HG03558 (cell line): ENCODE results near the gene TNIP2.

ENCODE experiments used
- ATAC-seq: cut with Tn5 transposase; IDR thresholded peaks from one replicate; pipeline ENCODE4 v1.9.1; 2021; ENCODE audit warnings: moderate number of reproducible peaks; ENCODE audit not compliant: unreplicated experiment; ENCODE audit errors: extremely low read depth

Gene TNIP2

GRCh38 chr4:2794486-2795299 lies 38.6 kb upstream of the TNIP2 start:
- no peak for ATAC-seq

- no peak for ATAC-seq
Measured at GRCh38 chr4:2793586-2794485, 37.7 kb upstream of the TNIP2 start.

DNA sequence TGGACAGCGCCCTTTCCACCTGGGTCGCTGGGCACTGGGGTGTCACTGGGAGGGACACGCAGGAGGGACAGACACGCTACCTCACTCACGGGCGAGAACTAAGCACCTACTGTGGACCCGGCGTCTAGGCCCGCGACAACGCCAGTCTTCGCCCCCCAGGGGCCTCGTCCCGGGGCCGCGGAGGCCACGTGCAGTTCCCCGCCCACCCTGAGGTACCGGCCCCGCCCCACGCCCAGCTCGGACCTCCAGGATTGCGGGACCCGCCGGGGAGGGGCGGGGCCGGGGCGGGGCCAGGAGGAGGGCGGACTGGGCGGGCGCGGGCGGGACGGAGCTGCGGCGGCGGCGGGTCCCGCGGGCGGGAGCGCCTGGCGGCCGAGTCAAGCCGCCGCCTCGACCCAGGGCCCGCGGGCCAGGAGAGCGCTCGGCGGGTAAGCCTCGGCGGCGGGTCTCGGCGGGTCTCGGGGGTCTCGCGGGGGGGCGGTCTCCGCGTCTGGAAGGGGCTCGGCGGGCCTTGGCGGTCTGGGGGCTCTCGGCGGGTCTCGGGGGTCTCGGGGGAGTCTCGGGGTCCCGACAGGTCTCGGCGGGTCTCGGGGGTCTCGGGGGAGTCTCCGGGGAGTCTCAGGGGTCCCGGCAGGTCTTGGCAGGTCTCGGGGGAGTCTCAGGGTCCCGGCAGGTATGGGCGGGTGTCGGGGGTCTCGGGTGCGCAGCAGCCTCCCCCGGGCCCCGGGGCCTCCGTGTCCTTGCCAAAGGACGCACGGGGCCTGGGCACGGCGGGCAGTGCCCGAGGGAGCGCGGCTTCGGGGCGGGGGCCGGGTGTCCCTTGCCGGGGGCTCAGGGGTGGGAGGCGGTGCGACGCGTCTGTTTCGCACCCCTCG lies 36.8 kb upstream of the TNIP2 start, which contains the start of gene SH3BP2:
TSS of gene SH3BP2 (plus strand) at position 375 of the 875 bp plus-strand sequence. CDS start 27,533 bp downstream, outside the sequence.
- ATAC-seq = no peak

- no peak for ATAC-seq
Measured at GRCh38 chr4:2792396-2792710, 36.2 kb upstream of the TNIP2 start.

DNA sequence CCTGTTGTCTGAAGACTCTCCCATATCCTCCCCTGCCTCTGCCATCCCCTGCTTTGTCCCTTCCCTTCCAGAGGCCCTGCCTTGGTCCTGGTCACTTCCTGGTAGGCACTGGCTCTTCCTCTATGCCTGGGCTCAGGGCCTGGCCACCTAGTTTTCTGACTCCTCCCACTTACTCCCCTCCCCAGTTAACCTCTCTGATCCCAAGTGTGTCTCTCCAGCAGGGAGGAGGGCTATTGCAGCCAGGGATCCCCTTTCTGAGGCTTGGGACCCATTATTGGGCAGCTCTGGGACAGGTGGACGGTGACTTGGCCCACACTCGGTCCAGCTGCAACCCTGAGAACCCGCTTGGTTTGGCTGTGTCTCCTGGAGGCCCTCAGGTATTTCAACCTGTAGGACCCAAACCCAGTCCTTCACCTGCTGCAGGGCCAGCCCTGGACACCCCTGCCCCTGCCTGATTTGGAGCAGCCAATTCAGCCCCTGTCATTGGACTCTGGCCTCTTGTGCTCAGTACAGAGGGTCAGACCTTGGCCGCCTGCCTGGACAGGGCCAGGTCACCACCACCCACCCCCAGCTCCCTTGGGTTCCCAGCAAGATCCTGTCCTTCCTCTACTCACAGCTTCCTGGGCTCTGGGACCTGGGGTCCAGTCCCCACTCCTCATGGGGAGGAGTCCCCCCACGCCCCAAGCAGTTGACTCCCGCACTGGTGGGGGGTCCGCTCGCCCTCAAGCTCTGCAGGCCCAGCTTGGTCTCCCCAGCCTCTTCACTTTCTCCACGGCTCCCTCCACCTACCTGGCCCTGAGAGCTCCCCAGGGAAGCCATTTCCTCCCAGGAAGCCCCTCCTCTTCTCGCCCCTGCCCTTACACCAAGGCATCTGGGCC lies 35.6 kb upstream of the TNIP2 start:
- ATAC-seq = no peak

DNA sequence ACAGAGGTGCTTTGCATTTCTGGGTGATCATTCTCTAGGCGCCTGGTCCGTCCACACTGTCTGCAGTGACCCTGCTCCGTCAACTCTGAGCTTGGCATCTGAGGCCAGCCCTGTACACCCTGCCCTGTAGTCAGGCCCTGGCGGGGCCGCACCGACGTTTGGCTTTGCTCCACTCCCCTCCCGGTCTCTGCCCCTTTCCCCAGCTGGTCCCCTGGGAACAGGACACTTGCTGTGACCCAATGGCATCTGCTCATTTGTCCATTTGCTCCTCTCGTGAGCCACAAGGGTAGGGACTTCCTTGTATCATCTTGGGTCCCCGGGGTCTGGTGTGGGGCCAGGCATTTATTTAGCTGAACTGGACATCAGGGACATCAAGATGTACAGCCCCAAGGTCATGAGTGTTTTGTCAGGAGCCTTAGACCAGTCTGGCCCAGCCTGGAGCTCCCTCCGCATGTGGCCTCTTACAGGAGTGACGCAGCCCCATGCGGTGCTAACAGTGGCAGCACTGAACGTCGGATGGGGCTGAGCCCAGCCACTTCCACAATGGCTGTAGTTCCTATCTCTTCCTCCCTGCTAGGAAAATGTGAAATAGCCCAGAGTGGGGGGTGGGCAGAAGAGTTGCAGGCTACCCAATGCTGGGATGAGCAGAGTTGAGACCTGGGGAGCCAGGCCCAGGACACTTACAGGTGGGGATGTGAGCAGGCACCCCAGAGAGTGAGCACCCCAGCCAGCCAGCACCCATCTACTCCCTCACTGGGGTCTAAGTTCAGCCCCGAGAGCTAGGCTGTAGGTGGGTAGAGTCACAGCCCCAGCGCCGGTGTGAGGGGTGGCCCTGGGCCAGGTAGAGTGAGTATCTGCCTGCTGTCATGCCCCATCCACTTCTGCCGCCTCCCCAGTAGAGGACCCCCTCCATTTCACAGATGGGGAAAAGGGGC lies 34.7 kb upstream of the TNIP2 start:
- ATAC-seq = no peak

GRCh38 chr4:2789793-2790582 lies 33.9 kb upstream of the TNIP2 start:
- ATAC-seq = no peak

- no peak for ATAC-seq
Measured at GRCh38 chr4:2789351-2789750, 33.2 kb upstream of the TNIP2 start.

DNA sequence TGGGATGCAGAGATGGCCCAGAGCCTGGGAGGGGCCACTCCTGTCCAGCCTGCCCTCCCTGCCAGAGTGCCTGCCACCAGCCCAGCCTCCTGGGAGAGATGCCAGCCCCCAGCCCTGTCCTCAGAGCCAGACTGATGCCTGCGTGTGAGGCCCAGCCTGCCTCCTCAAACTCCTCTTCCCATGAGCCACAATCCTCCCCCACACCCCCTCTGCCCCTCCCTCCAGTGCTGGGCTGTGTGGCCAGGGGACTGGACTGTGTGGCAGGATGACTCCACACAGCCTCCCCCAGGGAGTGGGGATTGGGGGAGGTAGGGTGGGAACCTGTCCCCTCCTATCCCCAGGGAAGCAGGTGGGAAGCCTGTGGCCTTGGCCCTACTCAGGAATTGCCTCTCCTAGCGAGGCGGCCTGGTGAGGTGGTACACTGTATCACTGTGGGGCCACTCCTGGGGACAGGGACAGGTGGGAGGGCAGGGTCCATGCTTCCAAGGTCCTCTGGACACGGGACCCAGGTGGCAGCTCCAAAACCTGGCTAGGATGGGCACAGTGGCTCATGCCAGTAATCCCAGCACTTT lies 32.5 kb upstream of the TNIP2 start:
- no peak for ATAC-seq

DNA sequence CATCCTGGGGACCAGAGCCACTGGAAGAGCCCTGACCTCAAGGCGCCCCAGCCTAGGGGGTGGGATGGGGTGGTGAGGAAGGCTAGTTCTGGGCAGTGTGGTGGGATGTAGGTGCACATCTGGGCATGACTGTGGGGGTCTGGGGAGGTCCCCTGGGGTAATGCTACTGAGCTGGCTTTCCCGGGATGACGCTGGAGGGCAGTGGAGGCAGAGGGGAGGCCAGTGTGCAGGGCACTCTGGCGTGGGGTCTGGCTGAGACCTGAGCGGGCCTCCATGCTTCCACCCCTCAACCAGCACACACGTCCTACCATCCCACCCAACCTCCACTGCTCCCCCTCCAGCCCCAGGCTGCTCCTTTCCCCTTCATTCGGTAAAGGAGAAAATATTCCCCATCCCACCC lies 32.0 kb upstream of the TNIP2 start:
- ATAC-seq = no peak

- no peak for ATAC-seq
Measured at GRCh38 chr4:2787230-2788100, 31.3 kb upstream of the TNIP2 start.

- ATAC-seq = no peak
Measured at GRCh38 chr4:2786794-2787229, 30.7 kb upstream of the TNIP2 start.

DNA sequence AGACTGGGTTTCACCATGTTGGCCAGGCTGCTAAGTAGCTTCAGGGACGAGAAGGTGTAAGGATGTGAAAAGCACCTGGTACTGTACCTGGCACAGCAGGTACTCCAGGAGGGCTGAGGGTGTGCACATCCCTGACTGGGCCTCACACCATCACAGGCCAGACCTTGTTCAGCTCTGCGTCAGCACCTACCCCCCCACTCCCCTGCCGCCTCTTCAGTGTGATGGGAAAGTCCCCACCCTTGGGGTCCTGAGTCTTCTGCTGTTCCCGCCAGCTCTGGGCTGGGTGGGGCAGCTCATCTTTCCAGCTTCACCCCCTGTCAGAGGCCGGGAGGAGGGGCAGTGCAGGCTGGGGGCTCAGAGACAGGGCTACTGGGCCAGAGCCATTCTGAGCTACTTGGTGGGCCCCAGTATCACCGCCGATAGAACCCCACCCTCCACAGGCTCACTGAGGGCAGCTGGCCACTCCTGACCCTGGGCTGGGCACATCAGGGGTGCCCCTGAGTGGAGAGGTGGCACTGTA lies 30.1 kb upstream of the TNIP2 start:
- no peak for ATAC-seq

- ATAC-seq = no peak
Measured at GRCh38 chr4:2785613-2786012, 29.5 kb upstream of the TNIP2 start.

GRCh38 chr4:2783790-2784189 lies 27.7 kb upstream of the TNIP2 start:
- no peak for ATAC-seq

DNA sequence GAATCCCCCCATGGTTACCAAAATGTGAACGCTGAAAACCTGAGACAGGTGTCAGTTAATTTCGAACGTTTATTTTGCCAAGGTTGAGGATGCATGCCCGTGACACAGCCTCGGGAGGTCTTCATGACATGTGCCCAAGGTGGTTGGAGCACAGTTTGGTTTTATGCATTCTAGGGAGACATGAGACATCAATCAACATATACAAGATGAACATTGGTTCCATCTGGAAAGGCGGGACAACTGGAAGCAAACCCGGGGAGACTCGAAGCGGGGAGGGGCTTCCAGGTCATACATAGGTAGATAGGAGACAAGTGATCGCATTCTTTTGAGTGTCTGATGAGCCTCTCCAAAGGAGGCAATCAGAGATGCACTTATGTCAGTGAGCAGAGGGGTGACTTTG lies 25.8 kb upstream of the TNIP2 start:
- ATAC-seq = no peak
